Myocyte (in vitro differentiated cells): ENCODE results near the gene CHCHD3. TPM values are rescaled to one million over a fixed set of nuclear protein-coding genes. Genes with fewer than 3 reads are reported as not detected.
"Not testable (repeated sequence)": the region's sequence is repeated elsewhere in the genome, so short reads cannot be mapped to it uniquely, and the experiment has no call there.

ENCODE experiments used
- DNase-seq: peaks from one replicate; pipeline ENCODE4 v3.0.0-alpha.2; 2012; ENCODE audit warnings: low read depth
- total RNA-seq: library from RNA; depleted of rRNA; stranded (reverse); fragments of >200 nt; gene quantifications from 2 replicates; pipeline ENCODE4 v1.2.3, GENCODE V29; 2014

The CHCHD3 gene
- total RNA-seq, 1 donor from 2014 or later, result 133 TPM

GRCh38 chr7:132907380-132907940 is 174.4 kb downstream of the CHCHD3 start:
- no peak for DNase-seq

GRCh38 chr7:132906193-132906835 is 175.6 kb downstream of the CHCHD3 start:
- no peak for DNase-seq

GRCh38 chr7:132905136-132905535 is 176.8 kb downstream of the CHCHD3 start:
- DNase-seq, result not testable (repeated sequence)

- DNase-seq, result peak; percentile 18
These were observed 177.7 kb downstream of the CHCHD3 start for GRCh38 chr7:132904209-132904608.

GRCh38 chr7:132902294-132902693 is 179.6 kb downstream of the CHCHD3 start:
- DNase-seq, result not testable (repeated sequence)

GRCh38 chr7:132901241-132901640 is 180.6 kb downstream of the CHCHD3 start:
- DNase-seq, result no peak

- DNase-seq, result no peak
These were observed 182.1 kb downstream of the CHCHD3 start for GRCh38 chr7:132899833-132900232.

GRCh38 chr7:132898641-132899175 is 183.2 kb downstream of the CHCHD3 start:
- DNase-seq, result not testable (repeated sequence)

GRCh38 chr7:132897093-132897687 is 184.7 kb downstream of the CHCHD3 start:
- DNase-seq, result no peak

- DNase-seq, result no peak
These were observed 186.7 kb downstream of the CHCHD3 start for GRCh38 chr7:132895231-132895630.

- no peak for DNase-seq
These were observed 188.3 kb downstream of the CHCHD3 start for GRCh38 chr7:132893560-132893959.

GRCh38 chr7:132892744-132893143 is 189.1 kb downstream of the CHCHD3 start:
- DNase-seq, result not testable (repeated sequence)

GRCh38 chr7:132891554-132891953 is 190.3 kb downstream of the CHCHD3 start:
- DNase-seq, result no peak

- DNase-seq, result no peak
These were observed 199.0 kb downstream of the CHCHD3 start for GRCh38 chr7:132882714-132883428.

GRCh38 chr7:132881317-132881716 is 200.6 kb downstream of the CHCHD3 start:
- no peak for DNase-seq

GRCh38 chr7:132879579-132879978 is 202.3 kb downstream of the CHCHD3 start:
- no peak for DNase-seq

- no peak for DNase-seq
These were observed 203.5 kb downstream of the CHCHD3 start for GRCh38 chr7:132878204-132878919.

GRCh38 chr7:132877573-132877972 is 204.3 kb downstream of the CHCHD3 start:
- no peak for DNase-seq

GRCh38 chr7:132876576-132876975 is 205.3 kb downstream of the CHCHD3 start:
- DNase-seq, result no peak

- no peak for DNase-seq
These were observed 209.9 kb downstream of the CHCHD3 start for GRCh38 chr7:132872034-132872433.

- DNase-seq, result no peak
These were observed 210.5 kb downstream of the CHCHD3 start for GRCh38 chr7:132871419-132871818.
